HG03108 (cell line): ENCODE results near the gene CELSR1.

Experiments used
- ATAC-seq: cut with Tn5 transposase; IDR thresholded peaks from one replicate; pipeline ENCODE4 v1.9.1; 2021; ENCODE audit warnings: moderate library complexity; ENCODE audit not compliant: unreplicated experiment

Gene CELSR1

GRCh38 chr22:46574993-46575910, 37.8 kb upstream of the CELSR1 start:
- no peak for ATAC-seq

DNA sequence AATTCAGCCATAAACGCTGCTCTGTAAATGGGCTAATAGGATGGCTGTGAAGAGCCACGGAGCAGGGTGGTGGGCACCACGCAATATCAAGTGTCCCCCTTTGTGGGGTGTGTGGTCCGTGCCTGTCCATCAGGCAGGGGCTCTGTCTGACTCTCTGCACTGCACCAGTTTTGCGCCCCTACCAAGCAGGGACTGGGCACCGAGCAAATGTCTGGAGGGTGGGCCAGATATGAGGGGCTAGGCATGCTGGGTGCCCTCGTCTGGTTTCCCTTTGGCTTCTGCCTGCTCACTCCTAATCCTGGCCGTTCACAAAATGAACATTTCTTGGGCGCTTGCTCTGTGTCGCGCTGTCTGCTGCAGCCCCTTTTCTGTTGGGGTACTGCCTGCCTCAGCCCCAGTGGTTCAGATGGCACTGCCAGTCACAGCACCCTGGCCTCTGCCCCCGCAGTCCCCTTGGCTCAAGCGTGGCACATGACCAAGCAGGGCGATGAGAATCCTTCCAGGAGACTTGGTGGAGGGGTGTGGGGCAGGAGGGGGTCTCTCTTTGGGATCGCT, 37.1 kb upstream of the CELSR1 start:
- no peak for ATAC-seq

DNA sequence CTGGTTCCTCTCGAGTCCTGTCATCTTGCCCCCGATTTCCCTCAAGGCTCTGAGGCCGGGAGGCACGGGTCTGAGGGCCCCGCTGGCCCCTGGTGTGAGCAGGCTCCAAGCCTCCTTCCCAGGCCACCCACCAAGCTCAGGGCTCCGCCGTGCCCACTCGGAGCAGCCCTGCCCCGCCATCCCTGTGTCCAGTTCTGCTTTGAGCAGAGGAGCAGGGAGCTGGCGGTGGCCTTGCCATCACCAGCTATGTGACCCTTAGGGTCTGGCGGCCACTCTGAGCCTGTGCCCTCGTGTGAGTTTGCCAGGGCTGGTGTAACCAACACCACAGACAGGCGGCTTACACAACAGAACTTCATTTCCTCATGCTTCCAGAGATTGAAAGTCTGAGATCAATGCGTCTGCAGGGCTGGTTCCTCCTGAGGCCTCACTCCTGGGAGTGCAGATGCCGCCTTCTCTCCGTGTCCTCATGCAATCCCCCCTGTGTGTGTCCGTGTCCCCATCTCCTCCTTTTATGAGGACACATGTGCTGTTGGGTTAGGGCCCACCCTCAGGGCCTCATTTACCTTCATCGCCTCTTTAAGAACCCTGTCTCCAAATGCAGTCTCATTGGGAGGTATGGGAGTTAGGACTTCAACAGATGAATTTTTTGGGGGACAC, 36.5 kb upstream of the CELSR1 start:
- ATAC-seq, result no peak

DNA sequence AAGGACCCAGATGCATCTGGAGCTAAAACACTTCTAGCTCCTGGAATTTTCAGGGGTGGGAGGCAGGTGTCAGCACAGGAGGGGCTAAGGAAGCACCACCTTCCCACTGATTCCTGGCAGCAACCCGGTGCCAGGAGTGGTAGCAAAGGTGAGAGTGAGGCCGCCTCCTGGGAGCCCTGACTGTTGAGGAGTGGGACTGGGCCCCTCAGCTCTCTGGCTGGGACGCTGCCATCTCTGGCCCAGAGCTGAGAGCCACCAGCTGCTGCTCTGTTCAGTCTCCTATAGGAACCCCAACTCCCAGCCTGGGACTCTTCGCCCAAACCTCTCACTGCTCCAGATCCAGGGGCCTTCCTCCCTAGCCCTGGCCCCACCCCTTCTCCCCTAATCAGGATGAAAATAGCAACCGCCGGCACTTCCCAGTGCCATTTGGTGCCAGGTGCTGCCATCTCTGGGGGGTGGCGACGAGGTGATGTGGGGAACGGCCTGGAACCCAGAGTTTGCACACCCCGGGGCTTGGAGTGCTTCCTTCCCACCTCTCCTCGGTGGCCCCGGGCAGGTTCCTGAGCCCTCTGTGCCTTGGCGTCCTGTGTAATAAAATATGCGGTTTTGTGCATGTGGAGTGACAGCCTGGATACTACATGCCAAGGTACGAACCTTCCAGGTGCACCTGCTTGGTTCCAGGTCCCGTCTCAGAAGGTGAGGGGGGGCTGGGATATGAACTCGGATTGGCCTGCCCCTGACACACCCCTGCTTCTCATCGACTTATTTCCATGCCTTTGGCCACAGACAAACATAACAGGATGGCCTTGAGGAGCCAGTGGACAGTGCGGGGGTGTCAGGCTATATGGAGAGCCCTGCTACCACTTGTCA, 35.7 kb upstream of the CELSR1 start:
- no peak for ATAC-seq

- ATAC-seq, result no peak
Observed at GRCh38 chr22:46571642-46572250, 34.3 kb upstream of the CELSR1 start.

- ATAC-seq, result no peak
Observed at GRCh38 chr22:46569848-46570695, 32.7 kb upstream of the CELSR1 start.

DNA sequence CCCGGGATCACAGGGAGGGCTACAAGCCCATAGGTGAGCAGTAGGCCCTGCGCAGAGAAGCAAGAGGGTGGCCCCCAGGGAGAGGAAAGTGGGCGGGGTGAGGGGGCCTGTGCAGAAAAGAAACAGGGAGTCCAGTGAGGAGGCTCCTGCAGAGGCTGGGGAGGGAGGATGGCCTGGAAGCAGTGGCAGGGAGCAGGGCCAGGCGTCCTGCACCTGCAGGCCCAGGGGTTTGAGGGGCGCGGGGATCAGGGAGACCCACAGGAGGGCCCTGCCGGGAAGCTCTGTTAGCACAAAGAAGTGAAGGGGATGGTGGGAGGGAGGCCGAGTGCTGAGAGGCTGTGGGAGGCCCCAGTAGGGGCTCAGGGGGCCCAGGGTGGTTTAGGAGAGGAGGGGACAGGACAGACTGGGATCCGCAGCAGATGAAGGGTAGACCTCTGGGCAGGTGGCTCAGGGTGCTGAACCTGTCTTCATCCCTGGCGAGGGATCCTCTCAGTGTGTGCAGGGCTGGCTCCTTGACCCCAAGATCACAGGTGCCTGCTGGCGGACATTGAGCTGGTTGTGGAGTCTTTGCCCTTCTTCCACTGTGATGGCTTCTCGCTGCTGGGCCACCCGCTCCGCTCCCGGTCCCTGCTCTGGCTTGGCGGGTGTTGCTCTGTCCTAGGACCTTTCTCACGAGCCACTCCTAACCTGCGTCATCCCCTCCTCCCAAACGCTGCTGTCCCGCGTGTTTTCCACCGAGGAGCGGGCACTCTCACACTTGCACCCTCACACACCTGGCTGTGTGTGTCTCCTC, 31.8 kb upstream of the CELSR1 start:
- no peak for ATAC-seq

- no peak for ATAC-seq
Observed at GRCh38 chr22:46568102-46568809, 30.8 kb upstream of the CELSR1 start.

GRCh38 chr22:46567471-46567870, 30.1 kb upstream of the CELSR1 start:
- no peak for ATAC-seq

DNA sequence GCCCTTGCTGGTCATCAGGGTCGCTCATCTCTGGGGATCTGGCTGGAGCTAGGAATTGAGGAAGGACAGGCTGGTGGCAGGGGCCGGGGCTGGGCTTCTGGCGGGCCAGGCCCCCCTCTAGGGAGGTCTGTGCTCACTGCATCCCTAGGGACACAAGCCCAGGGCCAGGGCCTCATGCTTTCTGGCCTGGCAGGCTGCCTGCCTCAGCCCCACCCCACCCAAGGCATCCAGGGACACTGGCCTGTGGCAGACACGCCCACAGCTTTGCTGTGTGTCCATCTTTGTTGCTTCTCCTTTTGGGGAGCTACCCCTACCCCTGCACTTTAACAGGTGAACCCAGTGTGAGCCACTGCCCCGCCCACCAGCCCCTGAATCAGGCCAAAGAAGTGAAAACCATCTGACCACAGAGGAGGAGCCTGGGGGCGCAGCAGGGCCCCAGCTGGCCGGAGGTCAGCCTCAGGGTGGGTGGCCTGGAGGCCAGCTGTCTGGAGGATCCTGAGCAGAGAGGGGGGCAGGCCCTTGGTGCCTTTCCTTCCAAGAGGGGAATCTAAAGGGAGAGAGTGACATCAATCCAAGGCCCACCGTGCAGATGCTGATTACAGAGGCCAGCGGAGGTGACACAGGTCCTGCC, 26.8 kb upstream of the CELSR1 start:
- no peak for ATAC-seq

GRCh38 chr22:46563381-46564083, 26.1 kb upstream of the CELSR1 start:
- no peak for ATAC-seq

GRCh38 chr22:46561435-46561905, 24.1 kb upstream of the CELSR1 start:
- ATAC-seq, result no peak

DNA sequence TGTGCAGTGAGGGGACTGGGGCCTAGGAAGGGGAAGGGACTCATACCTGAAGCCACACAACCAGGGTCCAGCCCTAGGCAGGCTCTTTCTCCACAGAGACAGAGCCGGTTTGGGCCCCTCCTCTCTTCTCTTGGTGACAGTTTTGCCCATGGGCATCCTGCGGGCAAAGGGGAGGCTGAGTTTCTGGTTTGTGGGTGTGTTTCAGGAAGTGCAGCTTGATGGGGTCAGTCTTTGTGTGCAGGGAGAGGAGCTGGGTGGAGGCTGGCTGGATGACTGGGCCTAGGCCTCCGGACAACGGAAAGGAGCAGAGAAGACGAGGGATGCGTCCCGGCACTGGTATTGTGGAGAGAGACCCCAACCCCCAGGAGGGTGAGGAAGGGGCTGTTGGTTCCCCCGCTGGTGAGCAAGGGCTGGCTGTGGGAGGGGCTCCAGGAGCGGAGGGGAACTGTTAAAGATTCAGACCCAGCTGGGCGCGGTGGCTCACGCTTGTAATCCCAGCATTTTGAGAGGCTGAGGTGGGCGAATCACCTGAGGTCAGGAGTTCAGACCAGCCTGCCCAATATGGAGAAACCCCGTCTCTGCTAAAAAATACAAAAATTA, 23.4 kb upstream of the CELSR1 start:
- ATAC-seq, result no peak

- no peak for ATAC-seq
Observed at GRCh38 chr22:46557736-46558480, 20.5 kb upstream of the CELSR1 start.

DNA sequence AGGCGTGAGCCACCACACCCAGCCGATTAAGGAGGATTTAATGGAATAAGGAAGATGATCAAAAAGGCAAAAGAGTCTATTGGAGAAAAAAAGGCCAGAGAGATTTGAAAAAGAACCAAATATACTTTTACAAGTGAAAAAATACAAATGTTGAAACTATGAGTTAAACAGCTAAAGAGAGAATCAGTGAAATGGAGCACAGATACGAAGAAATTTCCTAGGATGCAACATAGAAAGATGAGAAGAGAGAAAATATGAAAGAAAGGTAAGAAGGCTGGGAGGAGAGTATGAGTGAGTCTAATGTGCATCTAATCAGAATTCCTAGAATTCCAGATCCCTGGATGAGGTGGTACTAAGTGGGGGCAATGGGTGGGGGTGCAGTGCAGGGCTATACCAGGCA, 19.4 kb upstream of the CELSR1 start:
- no peak for ATAC-seq

GRCh38 chr22:46553189-46553588, 15.8 kb upstream of the CELSR1 start:
- no peak for ATAC-seq
